ENCODE results near the gene PITPNC1. TPM values are rescaled to one million over a fixed set of nuclear protein-coding genes. Genes with fewer than 3 reads are reported as not detected.

The PITPNC1 gene
- 27.4 and 34.0 TPM in 2 replicates for total RNA-seq (2014; rRNA removed; shearing (Covaris generic))

GRCh38 chr17:67376737-67377487 lies at the start of gene PITPNC1:
PITPNC1 (plus strand) TSS chr17:67377281.

DNA sequence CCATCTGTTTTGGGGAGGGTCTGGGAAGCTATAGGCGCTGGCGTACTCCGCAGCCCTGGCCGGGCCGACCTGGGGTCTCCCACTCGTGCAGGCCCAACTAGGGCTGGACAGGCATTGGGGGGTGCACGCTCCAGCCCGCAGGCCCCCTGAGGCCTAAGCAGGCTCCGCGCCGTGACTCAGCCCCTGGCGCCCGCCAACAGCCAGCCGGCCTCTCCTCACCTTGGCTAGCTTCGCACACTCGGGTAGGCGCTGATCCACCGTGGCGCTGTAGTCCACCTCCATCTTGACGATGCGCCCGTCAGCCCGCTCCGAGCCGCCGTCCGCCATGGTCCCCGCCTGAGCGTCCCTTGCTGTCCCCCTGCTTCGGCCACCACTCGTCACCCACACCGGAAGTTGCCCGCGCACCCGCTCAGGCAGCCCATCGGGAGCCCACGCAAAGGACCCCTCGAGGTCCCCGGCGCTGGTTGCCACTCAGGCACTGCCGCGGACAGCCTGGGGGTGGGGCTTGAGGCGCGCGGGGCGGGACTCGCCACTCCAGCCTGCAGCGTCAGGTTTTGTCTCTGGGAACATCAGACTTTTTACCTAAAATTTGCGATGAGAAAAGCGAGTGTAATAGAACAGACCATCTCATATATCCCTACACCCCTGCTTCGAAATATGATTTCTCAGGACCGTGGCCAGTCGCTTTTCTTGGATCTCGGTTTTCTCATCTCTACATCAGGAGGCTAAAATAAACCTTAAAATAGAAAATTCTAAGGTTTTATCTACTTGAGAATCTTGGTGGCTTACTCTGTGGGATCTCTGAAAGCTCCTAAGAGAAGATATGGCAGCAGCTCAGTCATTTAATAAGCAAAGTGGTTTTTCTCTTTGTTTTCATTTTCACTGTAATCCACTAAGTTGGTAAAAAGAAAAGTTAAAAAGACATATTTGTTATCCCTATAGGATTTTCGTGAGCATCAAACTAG lies 10.6 kb upstream of the PITPNC1 start, which contains the start of gene PSMD12:
Gene PSMD12, minus strand, starts transcription at position 385 of the 965 bp plus-strand sequence. Its CDS starts 58 bp downstream, at position 327.

GRCh38 chr17:67717624-67718324 lies 340.7 kb downstream of the PITPNC1 start, which contains the start of gene NOL11:
NOL11 (plus strand) TSS chr17:67717936; CDS start chr17:67717948, 12 bp downstream.

Small RNAs within 50 kb of the gene (small RNA-seq; reads per million reads assigned to genes)
- gene MIR548AA2 = not detected
- not detected for gene MIR548D2
- gene RF00019 = not detected
- gene RN7SL756P = not detected
- 0.75 reads per million, percentile 44 among the genes with 10 or more reads in this experiment for gene SNORA38B

Other genes with a start within 250 kb of the PITPNC1 start
- gene HELZ, start 132.1 kb upstream of the PITPNC1 start, total RNA-seq (2014; rRNA removed; shearing (Covaris generic)) = 26.1 and 41.5 TPM in 2 replicates
- gene PSMD12, start 10.7 kb upstream of the PITPNC1 start, total RNA-seq (2014; rRNA removed; shearing (Covaris generic)) = 36.1 and 50.4 TPM in 2 replicates

Data from A375 (cell line).